K562 (cell line): Measurements from ENCODE around the gene AQP2. TPM values are rescaled to one million over a fixed set of nuclear protein-coding genes. Genes with fewer than 3 reads are reported as not detected.

Experiments used
- BRD4 ChIP-seq: fragments of 200-600 bp; sonication (generic); IDR thresholded peaks from 2 replicates; pipeline ENCODE4 v1.6.1; 2017; ENCODE audit warnings: inconsistent platforms
- BRD9 ChIP-seq: fragments of 450-650 bp; IDR thresholded peaks from 2 replicates; pipeline ENCODE4 v1.6.1; 2018; ENCODE audit warnings: low read depth; ENCODE audit not compliant: partially characterized antibody
- C11orf30 ChIP-seq: fragments of 450-650 bp; IDR thresholded peaks from 2 replicates; pipeline ENCODE4 v1.6.1; 2016; ENCODE audit warnings: low read depth, mild to moderate bottlenecking
- FOXK2 ChIP-seq, 2 experiments: fragments of 450-650 bp; IDR thresholded peaks in 1 of 2; conservative IDR thresholded peaks in 1 of 2; 2 replicates each; pipeline ENCODE4 v1.6.1; 2016; ENCODE audit warnings: low read depth in 2 of 2, mild to moderate bottlenecking in 1 of 2
- HDAC3 ChIP-seq: fragments of 450-650 bp; IDR thresholded peaks from 2 replicates; pipeline ENCODE4 v1.6.1; 2018; ENCODE audit warnings: borderline replicate concordance, mild to moderate bottlenecking, moderate library complexity; ENCODE audit not compliant: partially characterized antibody
- PURB ChIP-seq: sonication (generic); formaldehyde crosslinking; IDR thresholded peaks from 2 replicates; pipeline ENCODE4 v1.9.0; 2021; ENCODE audit warnings: low read depth, mild to moderate bottlenecking, missing genetic modification reagents
- RBFOX2 ChIP-seq: fragments of 200-400 bp; formaldehyde crosslinking; IDR thresholded peaks from 2 replicates; pipeline ENCODE4 v1.6.1; 2017; ENCODE audit warnings: low read depth, mild to moderate bottlenecking, low read length, moderate library complexity
- RBM22 ChIP-seq: fragments of 200-400 bp; formaldehyde crosslinking; IDR thresholded peaks from 2 replicates; pipeline ENCODE4 v1.6.1; 2018; ENCODE audit warnings: low read length, low read depth; ENCODE audit not compliant: poor library complexity, severe bottlenecking
- SAFB ChIP-seq: fragments of 200-400 bp; formaldehyde crosslinking; IDR thresholded peaks from 2 replicates; pipeline ENCODE4 v1.6.1; 2017; ENCODE audit warnings: low read depth, low read length, borderline replicate concordance
- SMARCE1 ChIP-seq: fragments of 450-650 bp; IDR thresholded peaks from 2 replicates; pipeline ENCODE4 v1.7.1; 2016; ENCODE audit warnings: mild to moderate bottlenecking
- ZNF146 ChIP-seq: IDR thresholded peaks from one replicate; pipeline ENCODE4 v1.6.1; 2018; ENCODE audit warnings: missing compliant biosample characterization; ENCODE audit not compliant: unreplicated experiment
- ZNF217 ChIP-seq: sonication (generic); formaldehyde crosslinking; IDR thresholded peaks from 2 replicates; pipeline ENCODE4 v1.8.0; 2022; ENCODE audit warnings: mild to moderate bottlenecking, missing genetic modification reagents
- ZNF224 ChIP-seq: sonication (generic); formaldehyde crosslinking; IDR thresholded peaks from 2 replicates; pipeline ENCODE4 v1.8.0; 2022; ENCODE audit warnings: mild to moderate bottlenecking, missing genetic modification reagents
- ZNF239 ChIP-seq: fragments of 250-450 bp; sonication (Bioruptor Pico); IDR thresholded peaks from 2 replicates; pipeline ENCODE4 v1.4.0; 2020; ENCODE audit warnings: mild to moderate bottlenecking
- polyA plus RNA-seq, 8 experiments: library from polyadenylated mRNA; depleted of rRNA in 4 of 8; stranded (reverse) in 5 of 8; unstranded in 3 of 8; fragments of >200 nt; fragmentation: Nextera tagmentation in 2 of 8; fragmentation: Illumina TruSeq in 1 of 8; extraction: Ambion mirVana in 2 of 8; extraction: Trizol in 1 of 8; gene quantifications; 2 replicates each; pipeline versions ENCODE4 v1.2.1 to v1.2.3, GENCODE V29; 2011 to 2014; ENCODE audit warnings: inconsistent platforms in 1 of 8, missing spikeins in 1 of 8
- total RNA-seq, 7 experiments: library from RNA; depleted of rRNA in 6 of 7; stranded (reverse); fragments of >200 nt in 6 of 7; fragmentation: Illumina TruSeq in 2 of 7; extraction: Trizol in 2 of 7; gene quantifications; 2 replicates each; pipeline versions ENCODE4 v1.2.1 to v1.2.3, GENCODE V29; 2011 to 2021; ENCODE audit warnings: low replicate concordance in 1 of 7
- TF ChIP-seq, protein P1 (sequence below): sonication (generic); formaldehyde crosslinking; IDR thresholded peaks from 2 replicates; pipeline ENCODE4 v1.8.1; 2022; ENCODE audit warnings: missing genetic modification reagents
- TF ChIP-seq, protein P2 (sequence below): fragments of 250-450 bp; sonication (Bioruptor Pico); IDR thresholded peaks from 2 replicates; pipeline ENCODE4 v1.8.0; 2022; ENCODE audit warnings: inconsistent platforms, mild to moderate bottlenecking, moderate library complexity, borderline replicate concordance
- TF ChIP-seq, protein P3 (sequence below): IDR thresholded peaks from 2 replicates; pipeline ENCODE4 v1.6.1; 2014; ENCODE audit warnings: antibody characterized with exemption
- TF ChIP-seq, protein P4 (sequence below): fragments of 250-450 bp; sonication (Bioruptor Pico); IDR thresholded peaks from 2 replicates; pipeline ENCODE4 v1.5.0; 2020; ENCODE audit warnings: mild to moderate bottlenecking
- TF ChIP-seq, protein P5 (sequence below), 2 experiments: fragments of 450-650 bp; conservative IDR thresholded peaks; 2 replicates each; pipeline ENCODE4 v1.6.1; 2017; ENCODE audit warnings: mild to moderate bottlenecking in 2 of 2, moderate library complexity in 2 of 2

The AQP2 gene
- total and polyA plus RNA-seq, 9 of the 15 experiments (the other 6 are each of a cell fraction or from before 2014, with no cell fraction given) = not detected

DNA sequence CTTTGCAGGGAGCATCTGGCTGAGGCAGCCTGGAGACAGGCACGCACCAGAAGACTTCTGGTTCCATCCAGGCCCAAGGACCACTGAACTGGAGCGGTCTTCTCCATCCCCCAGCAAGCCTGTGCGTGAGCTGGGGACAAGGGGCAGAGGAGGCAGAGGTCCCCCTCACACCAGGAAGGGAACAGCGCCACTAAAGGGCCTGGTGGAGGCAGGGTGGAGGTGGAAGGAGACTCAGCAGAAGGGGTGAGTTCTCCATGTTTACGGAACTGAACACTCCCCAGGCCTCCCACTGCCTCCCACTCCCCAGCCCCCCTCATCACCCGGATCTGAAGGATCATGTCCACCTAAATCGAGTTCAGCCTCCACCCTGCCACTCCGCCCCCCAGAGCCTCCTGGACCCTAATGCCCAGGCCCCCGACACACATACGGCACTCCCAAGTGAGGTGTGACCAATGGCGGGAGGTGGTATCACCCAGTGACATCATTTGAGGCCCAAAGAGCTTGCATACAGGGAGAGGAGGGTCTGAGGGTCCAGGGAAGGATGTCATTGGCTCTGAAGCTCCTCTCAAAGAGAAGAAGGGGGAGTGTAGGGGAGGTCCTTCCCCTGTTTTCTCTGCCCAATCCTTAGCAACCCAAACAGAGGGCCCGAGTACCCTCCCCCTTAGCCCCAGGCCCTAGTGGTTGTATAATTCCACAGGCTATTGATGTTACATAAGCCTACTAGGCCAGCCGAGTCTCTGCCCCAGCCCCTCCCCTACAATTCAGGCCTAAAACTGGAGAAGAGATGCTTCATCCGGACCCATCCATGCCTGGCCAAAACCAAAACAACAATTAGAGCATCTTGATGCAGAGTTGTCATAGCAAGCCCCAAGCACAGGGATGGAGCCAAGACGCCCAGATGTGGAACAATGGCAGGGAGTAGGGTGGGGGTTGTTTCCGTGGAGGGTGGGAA lies 47.9 kb upstream of the AQP2 start (continued):
- TF ChIP-seq HDAC3 (no peak), ZNF239 (CRISPR knock-in tag) (no peak), RBM22 (no peak), FOXK2 (conservative IDR thresholded peaks at IDR 0.05 in 1 of 2, IDR thresholded peaks at IDR 0.05 in 1 of 2; ENCODE audit: low read depth in 2 of 2) (peak; percentile 16 to 42; a peak in 1 of 4 replicates), ZNF146 (CRISPR knock-in tag) (no peak), BRD4 (no peak), ZNF217 (no peak), BRD9 (no peak), RBFOX2 (no peak), ZNF224 (CRISPR knock-in tag) (no peak), SAFB (no peak), SMARCE1 (0 out of 2 replicates have a peak, but pooled peaks have one; percentile 20), PURB (CRISPR knock-in tag) (no peak), C11orf30 (no peak)
- TF ChIP-seq, protein P1, sequence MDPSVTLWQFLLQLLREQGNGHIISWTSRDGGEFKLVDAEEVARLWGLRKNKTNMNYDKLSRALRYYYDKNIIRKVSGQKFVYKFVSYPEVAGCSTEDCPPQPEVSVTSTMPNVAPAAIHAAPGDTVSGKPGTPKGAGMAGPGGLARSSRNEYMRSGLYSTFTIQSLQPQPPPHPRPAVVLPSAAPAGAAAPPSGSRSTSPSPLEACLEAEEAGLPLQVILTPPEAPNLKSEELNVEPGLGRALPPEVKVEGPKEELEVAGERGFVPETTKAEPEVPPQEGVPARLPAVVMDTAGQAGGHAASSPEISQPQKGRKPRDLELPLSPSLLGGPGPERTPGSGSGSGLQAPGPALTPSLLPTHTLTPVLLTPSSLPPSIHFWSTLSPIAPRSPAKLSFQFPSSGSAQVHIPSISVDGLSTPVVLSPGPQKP (CRISPR knock-in tag) = no peak
- TF ChIP-seq, protein P2, sequence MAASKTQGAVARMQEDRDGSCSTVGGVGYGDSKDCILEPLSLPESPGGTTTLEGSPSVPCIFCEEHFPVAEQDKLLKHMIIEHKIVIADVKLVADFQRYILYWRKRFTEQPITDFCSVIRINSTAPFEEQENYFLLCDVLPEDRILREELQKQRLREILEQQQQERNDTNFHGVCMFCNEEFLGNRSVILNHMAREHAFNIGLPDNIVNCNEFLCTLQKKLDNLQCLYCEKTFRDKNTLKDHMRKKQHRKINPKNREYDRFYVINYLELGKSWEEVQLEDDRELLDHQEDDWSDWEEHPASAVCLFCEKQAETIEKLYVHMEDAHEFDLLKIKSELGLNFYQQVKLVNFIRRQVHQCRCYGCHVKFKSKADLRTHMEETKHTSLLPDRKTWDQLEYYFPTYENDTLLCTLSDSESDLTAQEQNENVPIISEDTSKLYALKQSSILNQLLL (CRISPR knock-in tag) = no peak
- TF ChIP-seq, protein P3, sequence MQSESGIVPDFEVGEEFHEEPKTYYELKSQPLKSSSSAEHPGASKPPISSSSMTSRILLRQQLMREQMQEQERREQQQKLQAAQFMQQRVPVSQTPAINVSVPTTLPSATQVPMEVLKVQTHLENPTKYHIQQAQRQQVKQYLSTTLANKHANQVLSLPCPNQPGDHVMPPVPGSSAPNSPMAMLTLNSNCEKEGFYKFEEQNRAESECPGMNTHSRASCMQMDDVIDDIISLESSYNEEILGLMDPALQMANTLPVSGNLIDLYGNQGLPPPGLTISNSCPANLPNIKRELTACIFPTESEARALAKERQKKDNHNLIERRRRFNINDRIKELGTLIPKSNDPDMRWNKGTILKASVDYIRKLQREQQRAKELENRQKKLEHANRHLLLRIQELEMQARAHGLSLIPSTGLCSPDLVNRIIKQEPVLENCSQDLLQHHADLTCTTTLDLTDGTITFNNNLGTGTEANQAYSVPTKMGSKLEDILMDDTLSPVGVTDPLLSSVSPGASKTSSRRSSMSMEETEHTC = no peak
- TF ChIP-seq, protein P4, sequence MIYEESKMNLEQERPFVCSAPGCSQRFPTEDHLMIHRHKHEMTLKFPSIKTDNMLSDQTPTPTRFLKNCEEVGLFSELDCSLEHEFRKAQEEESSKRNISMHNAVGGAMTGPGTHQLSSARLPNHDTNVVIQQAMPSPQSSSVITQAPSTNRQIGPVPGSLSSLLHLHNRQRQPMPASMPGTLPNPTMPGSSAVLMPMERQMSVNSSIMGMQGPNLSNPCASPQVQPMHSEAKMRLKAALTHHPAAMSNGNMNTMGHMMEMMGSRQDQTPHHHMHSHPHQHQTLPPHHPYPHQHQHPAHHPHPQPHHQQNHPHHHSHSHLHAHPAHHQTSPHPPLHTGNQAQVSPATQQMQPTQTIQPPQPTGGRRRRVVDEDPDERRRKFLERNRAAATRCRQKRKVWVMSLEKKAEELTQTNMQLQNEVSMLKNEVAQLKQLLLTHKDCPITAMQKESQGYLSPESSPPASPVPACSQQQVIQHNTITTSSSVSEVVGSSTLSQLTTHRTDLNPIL (CRISPR knock-in tag) = no peak
- TF ChIP-seq, protein P5, sequence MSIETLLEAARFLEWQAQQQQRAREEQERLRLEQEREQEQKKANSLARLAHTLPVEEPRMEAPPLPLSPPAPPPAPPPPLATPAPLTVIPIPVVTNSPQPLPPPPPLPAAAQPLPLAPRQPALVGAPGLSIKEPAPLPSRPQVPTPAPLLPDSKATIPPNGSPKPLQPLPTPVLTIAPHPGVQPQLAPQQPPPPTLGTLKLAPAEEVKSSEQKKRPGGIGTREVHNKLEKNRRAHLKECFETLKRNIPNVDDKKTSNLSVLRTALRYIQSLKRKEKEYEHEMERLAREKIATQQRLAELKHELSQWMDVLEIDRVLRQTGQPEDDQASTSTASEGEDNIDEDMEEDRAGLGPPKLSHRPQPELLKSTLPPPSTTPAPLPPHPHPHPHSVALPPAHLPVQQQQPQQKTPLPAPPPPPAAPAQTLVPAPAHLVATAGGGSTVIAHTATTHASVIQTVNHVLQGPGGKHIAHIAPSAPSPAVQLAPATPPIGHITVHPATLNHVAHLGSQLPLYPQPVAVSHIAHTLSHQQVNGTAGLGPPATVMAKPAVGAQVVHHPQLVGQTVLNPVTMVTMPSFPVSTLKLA (conservative IDR thresholded peaks at IDR 0.05) = no peak
